ENCODE data around the gene SUMF1.

The SUMF1 gene

GRCh38 chr3:4466741-4467521 is at the start of gene SUMF1:
Gene SUMF1, minus strand, starts transcription at chr3:4467269. Its CDS starts 24 bp downstream, at chr3:4467245.
- H3K4me3 ChIP-seq (replicated peaks in 1 of 2; ENCODE audit: low read depth in 2 of 2, low read length in 2 of 2) = peak within 1 kb of the TSS; percentile 84
- DNase-seq (ENCODE audit: low read depth in 2 of 2) = peak; percentile 76 to 79
- TF ChIP-seq CTCF (IDR thresholded peaks at IDR 0.05; ENCODE audit: low read depth, low read length) = no peak

DNA sequence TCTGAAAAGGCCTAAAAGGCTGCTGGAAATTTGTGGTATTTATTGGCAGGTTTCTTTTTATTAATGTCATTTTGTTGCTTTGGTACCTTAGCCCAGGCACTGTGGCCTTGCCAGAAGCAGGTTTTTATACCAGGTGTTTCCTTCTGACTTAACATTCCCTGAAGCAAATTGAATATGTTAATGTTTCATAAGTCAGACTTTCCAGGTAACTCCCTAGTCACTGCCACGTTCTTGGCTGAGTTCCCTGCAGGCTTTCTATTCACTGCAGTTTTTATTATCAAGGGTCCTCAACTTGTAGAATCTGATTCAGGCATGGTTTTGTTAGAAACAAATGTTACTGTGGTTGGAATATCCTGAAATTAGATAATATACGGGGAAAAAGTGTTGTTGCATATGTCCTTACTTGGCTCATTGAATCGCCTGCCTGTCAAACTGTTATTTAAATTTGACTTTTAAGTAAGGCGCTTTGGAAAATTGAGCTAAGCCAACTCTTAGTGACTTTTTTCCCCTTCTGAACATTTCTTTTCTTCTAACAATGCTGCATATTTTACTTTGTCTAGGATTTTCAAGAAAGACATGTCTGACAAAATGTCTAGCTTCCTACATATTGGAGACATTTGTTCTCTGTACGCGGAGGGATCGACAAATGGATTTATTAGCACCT is 49.0 kb upstream of the SUMF1 start:
- no peak overlapping the region for H3K4me3 ChIP-seq (replicated peaks in 1 of 2; ENCODE audit: low read depth in 2 of 2, low read length in 2 of 2)
- no peak for DNase-seq (ENCODE audit: low read depth in 2 of 2)
- no peak for TF ChIP-seq CTCF (IDR thresholded peaks at IDR 0.05; ENCODE audit: low read depth, low read length)

DNA sequence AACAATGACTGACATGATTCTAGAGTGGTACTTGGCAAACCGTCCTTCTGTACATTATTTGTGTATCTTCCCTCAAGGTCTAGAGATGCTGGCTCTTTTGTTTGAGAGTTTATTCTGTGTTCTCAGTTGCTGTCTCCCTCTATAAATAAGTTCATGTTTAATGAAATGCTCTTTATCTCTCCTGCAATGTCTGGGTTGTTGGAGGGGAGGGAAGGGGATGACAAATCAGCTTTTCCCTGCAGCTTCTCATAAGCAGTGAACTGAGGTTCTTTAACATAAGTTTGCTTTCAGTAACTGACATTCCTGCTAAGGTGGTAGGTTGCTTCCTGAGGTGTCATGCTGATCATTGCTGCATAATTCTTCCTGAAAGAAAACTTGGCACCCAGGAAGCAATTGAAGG is 47.8 kb upstream of the SUMF1 start:
- no peak for TF ChIP-seq CTCF (IDR thresholded peaks at IDR 0.05; ENCODE audit: low read depth, low read length)
- H3K4me3 ChIP-seq (replicated peaks in 1 of 2; ENCODE audit: low read depth in 2 of 2, low read length in 2 of 2) = no peak overlapping the region
- DNase-seq (ENCODE audit: low read depth in 2 of 2) = no peak

GRCh38 chr3:4514321-4514720 is 47.3 kb upstream of the SUMF1 start:
- no peak for DNase-seq (ENCODE audit: low read depth in 2 of 2)
- no peak for TF ChIP-seq CTCF (IDR thresholded peaks at IDR 0.05; ENCODE audit: low read depth, low read length)
- no peak overlapping the region for H3K4me3 ChIP-seq (replicated peaks in 1 of 2; ENCODE audit: low read depth in 2 of 2, low read length in 2 of 2)

DNA sequence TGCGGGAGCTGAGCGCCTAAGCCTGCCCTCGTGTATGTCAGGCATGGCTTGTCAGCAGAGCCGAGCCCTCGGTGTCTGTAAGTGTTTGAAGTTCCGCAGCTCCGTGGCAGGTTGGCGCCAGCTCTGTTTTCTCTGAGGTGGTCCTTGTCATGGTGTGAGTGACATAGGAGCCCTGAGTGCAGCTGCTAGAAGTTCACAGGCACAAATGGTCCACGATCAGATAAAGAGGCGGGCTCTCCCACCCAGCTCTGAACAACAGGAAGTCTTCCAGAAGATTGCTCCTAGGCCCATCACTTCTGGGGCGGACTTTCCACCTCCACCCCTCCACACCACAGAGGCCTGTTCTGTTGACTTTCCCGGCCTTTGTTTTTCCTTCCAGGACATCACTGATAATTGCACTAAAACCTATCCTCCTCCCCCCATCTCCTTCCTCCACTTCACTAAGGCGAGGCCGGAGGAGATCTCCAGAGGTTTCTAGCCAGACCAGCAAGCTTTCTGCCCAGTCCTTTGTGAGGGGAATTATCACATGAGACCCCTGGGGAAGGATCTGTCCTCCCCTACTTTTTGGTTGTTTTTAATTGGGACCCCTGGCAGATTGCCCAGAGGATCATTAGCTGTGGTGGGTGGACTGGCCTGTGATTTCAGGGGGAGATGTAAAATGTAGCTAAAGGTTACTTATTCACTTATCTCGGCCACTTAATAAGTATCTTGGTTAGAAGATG is 46.0 kb upstream of the SUMF1 start:
- H3K4me3 ChIP-seq (replicated peaks in 1 of 2; ENCODE audit: low read depth in 2 of 2, low read length in 2 of 2) = no peak overlapping the region
- no peak for TF ChIP-seq CTCF (IDR thresholded peaks at IDR 0.05; ENCODE audit: low read depth, low read length)
- DNase-seq (ENCODE audit: low read depth in 2 of 2) = peak in 1 of 2 donors; percentile 19

- no peak for TF ChIP-seq CTCF (IDR thresholded peaks at IDR 0.05; ENCODE audit: low read depth, low read length)
- DNase-seq (ENCODE audit: low read depth in 2 of 2) = no peak
- H3K4me3 ChIP-seq (replicated peaks in 1 of 2; ENCODE audit: low read depth in 2 of 2, low read length in 2 of 2) = no peak overlapping the region
Observed at GRCh38 chr3:4511491-4512262, 44.6 kb upstream of the SUMF1 start.
